NK-92 (cell line): ENCODE measurements around the gene CREBL2.
"Not testable (repeated sequence)": the region's sequence is repeated elsewhere in the genome, so short reads cannot be mapped to it uniquely, and the experiment has no call there.

ENCODE experiments used
- DNase-seq: peaks from one replicate; lab custom pipeline; 2025; ENCODE audit not compliant: unreplicated experiment; lab: John Stamatoyannopoulos, UW

The CREBL2 gene

DNA sequence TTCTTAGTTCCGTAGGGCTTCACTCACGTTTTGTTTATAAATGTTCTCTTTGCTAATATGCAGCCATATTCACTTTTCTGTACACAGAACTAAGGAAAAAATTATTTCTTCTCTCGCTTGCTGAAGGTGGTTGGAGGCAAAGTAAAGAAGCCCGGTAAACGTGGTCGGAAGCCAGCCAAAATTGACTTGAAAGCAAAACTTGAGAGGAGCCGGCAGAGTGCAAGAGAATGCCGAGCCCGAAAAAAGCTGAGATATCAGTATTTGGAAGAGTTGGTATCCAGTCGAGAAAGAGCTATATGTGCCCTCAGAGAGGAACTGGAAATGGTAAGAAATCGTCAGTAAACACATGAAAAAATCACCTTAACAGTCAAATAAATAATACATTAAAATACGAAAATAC, 24.0 kb downstream of the CREBL2 start:
- no peak for DNase-seq

DNA sequence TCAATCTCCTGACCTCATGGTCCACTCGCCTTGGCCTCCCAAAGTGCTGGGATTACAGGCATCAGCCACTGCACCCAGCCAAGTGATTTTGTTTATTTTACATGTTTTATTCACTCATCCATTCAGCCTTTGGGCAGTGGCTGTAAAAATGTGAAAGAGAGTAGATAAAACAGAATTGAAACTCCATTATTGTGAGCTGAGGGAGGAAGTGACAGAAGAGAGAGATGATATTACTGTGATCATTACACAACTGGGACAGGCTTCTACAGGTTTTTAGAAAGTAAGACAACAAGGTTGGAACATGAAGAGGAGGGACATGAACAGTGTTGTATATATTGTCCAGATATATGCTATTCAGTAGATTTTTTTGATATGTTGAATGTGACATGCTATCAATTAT, 25.0 kb downstream of the CREBL2 start:
- DNase-seq: no peak

DNA sequence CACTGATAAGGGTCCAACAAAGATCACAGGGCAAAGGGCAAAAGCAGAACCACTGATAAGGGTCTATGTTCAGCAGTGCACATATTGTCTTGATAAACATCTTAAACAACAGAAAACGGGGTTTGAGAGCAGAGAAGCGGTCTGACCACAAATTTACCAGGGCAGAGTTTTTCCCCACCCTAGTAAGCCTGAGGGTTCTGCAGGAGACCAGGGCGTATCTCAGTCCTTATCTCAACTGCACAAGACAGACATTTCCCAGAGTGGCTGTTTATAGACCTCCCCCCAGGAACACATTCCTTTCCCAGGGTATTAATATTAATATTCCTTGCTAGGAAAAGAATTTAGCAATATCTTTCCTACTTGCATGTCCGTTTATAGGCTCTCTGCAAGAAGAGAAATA, 28.3 kb downstream of the CREBL2 start:
- DNase-seq: not testable (repeated sequence)

DNA sequence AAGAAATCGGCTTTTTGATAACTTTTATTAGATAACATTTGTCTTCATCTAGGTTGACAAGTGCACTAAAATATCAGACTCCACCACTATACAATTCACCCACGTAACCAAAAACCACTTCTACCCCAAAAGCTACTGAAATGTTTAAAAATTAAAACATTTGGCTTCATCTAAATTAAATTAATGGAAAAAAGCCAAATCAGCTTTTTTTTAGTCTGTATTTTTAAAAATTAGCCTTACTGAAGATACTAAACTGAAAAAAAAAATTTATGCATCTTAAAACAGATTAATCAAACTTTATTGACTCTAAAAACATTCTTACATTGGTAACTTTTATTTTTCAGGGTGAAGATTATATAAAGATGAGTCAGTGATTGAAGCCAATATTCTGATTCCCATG, 30.0 kb downstream of the CREBL2 start:
- DNase-seq: no peak

DNA sequence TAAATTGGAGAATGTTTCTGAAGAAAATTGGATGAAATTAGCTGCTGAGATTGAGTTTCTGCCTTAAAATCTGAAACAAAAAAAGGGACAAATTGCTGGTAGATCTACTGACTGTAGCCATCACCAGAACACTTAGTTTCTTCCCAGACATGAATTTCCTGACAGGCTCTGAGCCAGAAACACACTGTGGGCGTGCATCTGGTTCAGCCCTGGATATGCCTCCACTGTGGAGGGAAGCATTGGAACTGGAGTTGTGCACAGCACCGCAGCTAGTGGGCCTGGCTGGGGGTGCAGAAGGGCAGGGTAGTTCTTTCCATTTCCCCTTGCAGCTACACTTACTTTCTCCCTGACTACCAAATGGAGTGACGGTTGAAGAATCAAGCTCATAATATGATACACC, 31.2 kb downstream of the CREBL2 start:
- no peak for DNase-seq

DNA sequence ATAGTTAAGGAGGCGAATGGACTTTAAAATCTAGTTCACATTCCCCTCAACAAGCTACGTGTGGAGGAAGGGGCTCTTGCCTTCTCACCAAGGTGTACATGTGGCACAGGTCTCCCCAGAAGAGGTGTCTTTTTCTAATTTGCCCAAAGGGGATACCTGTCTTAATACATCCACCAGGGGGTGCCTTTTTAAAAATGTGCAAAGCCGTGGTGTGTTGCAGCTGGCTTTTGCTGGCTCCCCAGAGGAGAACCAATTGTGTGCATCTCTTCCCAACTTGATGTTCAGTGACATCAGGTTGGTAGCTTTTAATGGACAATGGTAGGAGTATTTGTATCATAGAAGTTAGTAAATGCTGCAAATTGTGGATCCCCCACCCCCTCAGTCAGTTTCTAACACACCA, 33.8 kb downstream of the CREBL2 start:
- no peak for DNase-seq

DNA sequence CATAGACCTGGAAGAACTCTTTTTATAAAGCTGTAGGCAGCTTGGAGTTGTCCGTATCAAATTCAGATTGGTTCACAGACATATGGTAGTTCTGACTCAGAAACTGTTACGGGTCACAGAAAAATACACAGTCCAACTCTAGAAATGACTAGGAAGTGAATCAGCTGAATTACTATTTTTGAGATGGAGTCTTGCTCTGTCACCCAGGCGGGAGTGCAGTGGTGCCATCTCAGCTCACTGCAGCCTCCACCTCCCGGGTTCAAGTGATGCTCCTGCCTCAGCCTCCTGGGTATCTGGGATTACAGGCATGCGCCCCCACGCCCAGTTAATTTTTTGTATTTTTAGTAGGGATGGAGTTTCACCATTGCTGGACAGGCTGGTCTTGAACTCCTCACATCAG, 34.3 kb downstream of the CREBL2 start:
- not testable (repeated sequence) for DNase-seq

DNA sequence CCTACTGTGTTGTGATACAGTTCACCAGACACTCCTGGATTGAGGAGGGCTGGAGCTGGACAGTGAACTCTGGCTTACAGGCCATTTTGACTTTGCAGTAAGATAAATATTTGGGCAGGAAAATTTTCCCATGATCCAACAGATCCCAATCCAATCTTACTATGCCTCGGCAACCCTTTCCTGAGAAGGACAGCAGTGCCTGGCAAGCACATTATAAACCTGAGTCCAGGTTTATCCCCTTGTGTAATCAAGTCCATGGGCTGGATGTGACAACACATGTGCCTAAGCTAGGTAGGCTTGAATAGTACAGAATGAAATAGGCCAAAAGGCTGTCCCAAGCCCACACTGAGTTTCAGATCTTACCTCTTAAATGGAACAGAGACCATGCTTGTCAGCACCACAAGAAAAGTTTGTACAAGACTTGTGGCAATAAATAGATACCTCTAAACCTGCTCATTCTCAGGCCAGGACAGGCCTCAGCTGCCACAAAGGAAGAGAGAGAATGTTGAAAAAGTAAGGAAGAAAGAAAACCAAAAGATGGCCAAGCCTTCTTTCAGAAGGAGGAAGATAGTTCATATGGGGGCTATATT, 34.9 kb downstream of the CREBL2 start:
- DNase-seq: no peak

DNA sequence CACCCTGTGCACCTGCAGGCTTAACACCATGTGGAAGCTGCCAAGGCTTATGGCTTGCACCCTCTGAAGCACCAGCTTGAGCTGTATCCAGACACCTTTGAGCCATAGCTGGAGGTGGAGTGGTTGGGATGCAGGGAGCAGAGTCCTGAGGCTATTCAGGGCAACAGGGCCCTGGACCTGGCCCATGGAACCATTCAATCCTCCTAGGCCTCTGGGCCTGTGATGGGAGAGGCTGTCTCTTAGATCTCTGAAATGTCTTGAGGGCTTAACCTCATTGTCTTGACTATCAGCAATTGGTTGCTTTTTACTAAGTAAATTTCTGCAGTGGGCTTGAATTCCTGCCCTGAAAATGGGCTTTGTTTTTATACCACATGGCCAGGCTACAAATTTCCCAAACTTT, 36.6 kb downstream of the CREBL2 start:
- no peak for DNase-seq

DNA sequence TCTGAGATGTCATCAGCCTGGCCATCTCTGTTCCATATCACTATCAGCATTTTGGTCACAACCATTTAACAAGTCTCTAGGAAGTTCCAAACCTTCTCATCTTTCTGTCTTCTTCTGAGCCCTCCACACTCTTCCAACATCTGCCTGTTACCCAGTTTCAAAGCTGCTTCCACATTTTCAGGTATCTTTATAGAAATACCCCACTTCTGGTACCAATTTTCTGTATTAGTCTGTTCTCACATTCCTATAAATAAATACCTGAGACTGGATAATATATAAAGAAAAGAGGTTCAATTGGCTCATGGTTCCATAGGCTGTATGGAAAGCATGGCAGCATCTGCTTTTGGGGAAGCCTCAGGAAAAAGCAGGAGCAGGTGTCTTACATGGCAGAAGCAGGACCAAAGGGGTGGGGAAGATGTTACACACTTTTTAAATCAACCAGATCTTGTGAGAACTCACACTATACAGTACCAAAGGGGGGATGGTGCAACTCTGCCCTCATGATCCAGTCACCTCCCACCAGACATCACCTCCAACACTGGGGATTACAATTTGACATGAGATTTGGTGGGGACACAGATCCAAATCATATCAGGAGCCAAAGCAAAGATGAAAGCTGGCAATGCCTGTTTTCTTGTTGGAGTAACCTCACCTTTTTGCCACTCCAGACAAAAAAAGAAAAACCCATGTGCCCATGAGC, 37.4 kb downstream of the CREBL2 start:
- no peak for DNase-seq

DNA sequence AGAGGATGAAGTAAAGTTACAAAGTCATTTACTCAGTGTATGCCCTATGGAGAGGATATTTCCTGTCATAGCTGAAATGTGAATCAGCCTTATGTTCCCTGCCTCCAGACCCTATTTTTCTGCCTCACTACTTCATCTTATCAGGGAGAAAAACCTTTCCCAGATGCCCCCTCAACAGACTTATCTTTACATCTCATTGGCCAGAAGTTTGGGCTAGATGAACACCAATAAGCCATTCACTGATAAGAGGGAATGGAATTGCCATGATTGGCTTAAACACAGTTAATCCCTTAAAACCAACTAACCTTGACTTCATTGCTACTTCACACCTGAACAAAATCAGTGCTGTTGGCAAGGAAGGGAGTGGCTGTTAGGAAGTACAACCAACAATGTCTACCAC, 40.1 kb downstream of the CREBL2 start:
- DNase-seq: no peak

DNA sequence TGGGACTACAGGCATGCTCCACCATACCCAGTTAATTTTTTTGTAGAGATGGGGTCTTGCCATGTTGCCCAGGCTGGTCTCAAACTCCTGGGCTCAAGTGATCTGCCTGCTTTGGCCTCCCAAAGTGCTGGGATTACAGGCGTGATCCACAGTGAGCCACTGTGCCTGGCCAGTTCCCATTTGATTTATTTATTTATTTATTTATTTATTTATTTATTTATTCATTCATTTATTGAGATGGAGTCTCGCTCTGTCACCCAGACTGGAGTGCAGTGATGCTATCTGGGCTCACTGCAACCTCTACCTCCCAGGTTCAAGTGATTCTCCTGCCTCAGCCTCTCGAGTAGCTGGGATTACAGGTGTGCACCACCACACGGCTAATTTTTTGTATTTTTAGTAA, 41.0 kb downstream of the CREBL2 start:
- DNase-seq: not testable (repeated sequence)

DNA sequence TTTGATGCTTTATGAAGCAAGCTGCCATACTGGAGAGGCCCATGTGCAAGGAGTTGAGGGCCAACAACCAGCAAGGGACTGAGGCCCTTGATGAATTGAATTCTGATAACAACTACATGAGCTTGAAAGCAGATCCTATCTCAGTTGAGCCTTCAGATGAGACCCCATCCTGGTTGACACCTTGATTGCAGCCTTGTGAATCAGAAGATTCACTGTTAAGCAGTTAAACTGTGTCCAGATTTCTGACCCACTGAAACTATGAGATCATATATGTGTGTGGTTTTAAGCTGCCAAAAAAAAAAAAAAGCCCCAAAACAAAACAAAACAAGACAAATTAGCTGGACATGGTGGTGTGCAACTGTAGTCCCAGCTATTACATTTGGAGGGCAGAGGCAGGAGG, 42.2 kb downstream of the CREBL2 start:
- DNase-seq: no peak

DNA sequence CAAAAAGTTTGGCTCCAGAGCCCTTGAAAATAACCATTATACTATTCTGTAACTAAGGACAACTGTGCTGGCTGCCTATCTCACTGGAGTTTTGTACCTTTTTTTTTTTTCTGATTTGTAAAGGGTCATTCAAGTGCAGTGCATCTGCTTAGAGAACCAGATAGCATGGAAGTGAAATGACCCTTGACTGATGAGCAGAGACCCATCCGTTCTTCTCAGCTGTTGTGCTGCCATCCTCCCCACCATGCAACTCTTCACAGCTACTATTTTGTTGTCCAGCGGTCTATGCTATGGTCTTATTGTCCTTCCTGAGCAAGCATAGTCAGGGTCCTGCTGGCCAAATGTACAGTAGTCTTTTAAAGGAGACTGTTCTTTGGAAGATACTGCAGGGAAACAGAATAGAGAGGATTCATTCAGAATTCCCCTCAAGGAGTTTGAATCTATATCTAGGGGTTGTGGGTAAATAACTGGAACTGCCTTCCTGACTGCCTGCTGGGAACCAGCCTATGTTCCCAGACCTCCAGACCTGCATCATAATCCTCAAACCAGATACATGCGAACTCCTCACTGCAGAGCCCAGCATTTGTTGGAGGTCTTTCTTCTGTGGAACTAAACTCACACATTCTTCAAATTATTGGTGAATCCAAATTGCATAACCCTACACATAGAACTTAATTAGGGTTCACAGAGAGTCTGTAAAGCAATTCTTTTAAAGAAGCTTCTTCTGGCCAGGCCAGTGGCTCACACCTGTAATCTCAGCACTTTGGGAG, 43.2 kb downstream of the CREBL2 start:
- no peak for DNase-seq

DNA sequence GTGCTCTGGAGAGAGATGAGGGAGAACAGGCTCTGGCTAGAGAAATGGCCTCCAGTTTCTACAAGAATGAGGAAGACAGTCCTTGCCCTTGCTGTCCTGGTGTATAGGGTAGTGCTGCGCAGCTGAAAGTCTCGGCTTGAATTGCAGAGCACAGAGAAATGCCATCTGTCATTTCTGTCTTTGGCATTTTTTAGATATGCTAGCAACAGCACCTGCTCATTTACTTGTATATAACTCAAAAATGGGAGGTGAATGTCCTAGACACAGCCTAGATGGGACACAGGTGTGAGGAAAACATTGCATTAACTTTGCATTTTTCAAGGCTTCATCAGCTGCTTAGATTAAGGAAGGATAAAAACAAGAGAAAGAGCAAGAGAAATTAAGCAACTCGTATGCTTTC, 48.5 kb downstream of the CREBL2 start:
- no peak for DNase-seq

DNA sequence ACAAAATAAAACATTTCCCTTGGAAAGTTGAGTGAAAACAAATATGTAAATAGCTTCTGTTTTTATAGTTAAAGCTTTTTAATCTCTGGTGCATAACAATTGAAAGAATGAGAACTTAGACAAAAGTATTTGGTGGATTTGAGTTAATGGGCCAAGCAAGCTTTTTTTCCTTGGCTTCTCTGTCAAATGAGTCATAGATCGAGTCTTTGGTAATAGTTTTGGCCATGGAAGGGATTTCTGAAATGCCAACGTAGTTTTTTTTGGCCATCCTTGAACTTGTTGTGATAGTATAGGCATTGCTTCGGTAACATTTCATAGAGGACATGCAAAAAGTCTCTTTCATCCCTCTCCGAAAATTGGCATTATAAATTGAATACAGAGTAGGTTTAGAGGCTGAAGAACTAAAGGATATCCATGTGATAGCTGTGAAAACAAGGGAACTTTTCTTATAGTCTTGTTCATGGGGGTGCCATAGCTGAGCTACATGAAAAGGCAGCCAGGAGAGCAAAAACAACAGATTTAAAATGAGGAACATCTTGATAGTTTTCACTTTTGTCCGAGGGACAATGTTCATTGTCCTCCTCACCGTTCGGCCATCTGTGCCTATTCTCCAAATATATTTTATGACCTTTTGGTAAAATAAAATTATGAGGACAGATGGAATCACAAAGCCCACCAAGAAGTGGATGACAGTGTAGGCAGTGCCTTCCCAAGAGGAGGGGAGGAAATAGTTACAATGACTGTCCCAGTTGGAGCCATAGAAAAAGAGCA, 49.6 kb downstream of the CREBL2 start:
- DNase-seq: no peak

DNA sequence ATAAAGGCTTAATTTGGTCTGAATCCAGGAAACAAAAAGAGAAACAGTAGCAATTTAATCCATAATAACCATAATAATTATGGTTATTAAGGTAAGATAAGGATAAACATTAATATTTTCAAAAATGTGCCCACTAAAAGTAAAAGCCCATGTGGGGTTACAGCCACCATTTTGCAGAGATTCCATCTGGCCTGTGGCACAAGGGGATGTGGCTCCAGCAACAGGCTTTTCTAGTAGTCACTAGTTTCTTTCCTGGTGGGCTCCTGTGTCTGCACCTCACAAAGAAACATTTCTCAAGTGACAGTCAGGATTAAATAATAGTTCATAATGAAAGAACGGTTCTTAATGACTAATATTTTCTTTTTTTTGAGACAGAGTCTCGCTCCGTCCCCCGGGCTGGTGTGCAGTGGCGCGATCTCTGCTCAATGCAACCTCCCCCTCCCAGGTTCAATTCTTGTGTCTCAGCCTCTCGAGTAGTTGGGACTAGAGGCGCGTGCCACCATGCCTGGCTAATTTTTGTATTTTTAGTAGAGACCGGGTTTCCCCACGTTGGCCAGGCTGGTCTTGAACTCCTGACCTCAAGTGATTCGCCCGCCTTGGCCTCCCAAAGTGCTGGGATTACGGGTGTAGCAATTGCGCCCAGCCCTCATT, 52.1 kb downstream of the CREBL2 start:
- no peak for DNase-seq

DNA sequence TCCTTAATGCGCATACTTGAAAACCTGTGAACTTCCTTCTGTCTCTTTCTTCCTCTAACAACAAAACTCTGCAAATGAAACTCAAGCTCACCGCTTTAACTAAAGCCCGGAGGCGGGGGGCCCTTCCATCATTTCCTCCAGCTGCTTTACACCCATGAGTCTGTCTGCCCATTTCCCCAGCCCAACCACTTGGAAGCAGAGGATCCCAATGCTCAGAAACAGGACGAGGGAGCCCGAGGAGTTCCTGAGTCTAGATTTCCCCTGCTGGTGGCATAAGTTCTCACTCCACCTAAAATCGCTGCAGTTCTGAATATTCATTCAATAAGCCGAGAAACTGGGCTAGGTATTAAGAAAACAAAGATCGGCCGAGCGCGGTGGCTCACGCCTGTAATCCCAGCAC, 53.5 kb downstream of the CREBL2 start:
- DNase-seq: no peak

DNA sequence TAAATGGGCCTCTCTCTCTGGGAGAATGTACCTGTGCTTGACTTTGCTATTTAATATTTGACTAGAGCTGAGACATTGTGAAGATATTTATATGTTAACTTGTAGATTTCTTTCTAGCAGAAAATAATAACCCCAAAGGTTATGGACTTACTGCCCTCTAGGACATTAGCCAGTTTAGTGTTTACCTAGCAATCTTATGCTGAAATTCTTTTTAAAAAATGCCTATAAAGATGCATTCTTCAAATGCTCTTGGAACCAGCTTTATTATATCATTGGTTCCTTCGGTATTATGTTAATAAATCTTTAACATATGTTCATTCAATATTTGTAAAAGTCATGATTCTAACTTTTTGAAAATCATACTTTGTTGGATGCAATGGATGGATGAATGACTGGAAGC, 56.3 kb downstream of the CREBL2 start:
- no peak for DNase-seq

DNA sequence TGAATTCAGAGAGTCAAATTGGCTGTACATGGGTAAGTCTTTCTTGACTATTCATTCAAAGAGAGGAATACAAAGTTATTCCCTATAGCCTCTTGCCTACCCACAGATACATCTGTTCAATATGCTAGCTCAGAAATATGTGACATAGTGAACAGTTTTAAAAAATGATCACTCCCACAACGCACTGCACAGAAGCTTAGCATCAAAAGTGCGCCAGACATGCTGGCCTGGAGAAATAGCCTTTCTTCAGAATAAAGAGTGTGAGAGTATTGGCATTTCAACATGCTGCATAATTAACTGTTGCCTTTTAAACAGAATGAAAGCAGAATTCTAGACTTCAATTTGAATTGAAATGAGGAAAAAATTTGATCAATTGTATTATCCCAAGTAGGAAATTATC, 57.3 kb downstream of the CREBL2 start:
- no peak for DNase-seq
